Myocyte (in vitro differentiated cells): ENCODE data around the gene IGF2. TPM values are rescaled to one million over a fixed set of nuclear protein-coding genes. Genes with fewer than 3 reads are reported as not detected.
A peak's percentile ranks its signal among the peaks of the same experiment; 100 is the strongest.

Source experiments
- DNase-seq: peaks from one replicate; pipeline ENCODE4 v3.0.0-alpha.2; 2012; ENCODE audit warnings: low read depth
- total RNA-seq: library from RNA; depleted of rRNA; stranded (reverse); fragments of >200 nt; gene quantifications from 2 replicates; pipeline ENCODE4 v1.2.3, GENCODE V29; 2014

Gene IGF2
- total RNA-seq, 1 donor from 2014 or later: 330 TPM

GRCh38 chr11:2169626-2170570 is 30.7 kb upstream of the IGF2 start:
- DNase-seq: no peak

- DNase-seq: no peak
Measured at GRCh38 chr11:2169005-2169378, 29.8 kb upstream of the IGF2 start.

GRCh38 chr11:2168286-2169004 is 29.3 kb upstream of the IGF2 start:
- DNase-seq: no peak

- DNase-seq: no peak
Measured at GRCh38 chr11:2167141-2168045, 28.2 kb upstream of the IGF2 start.

GRCh38 chr11:2166091-2166851 is 27.1 kb upstream of the IGF2 start:
- no peak for DNase-seq

- DNase-seq: no peak
Measured at GRCh38 chr11:2165571-2165970, 26.4 kb upstream of the IGF2 start.

GRCh38 chr11:2164861-2165555 is 25.8 kb upstream of the IGF2 start:
- no peak for DNase-seq

GRCh38 chr11:2164081-2164480 is 24.9 kb upstream of the IGF2 start:
- no peak for DNase-seq

- DNase-seq: no peak
Measured at GRCh38 chr11:2163428-2163978, 24.3 kb upstream of the IGF2 start.

GRCh38 chr11:2160736-2161259 is 21.6 kb upstream of the IGF2 start, which contains the start of gene INS:
TSS of gene INS (minus strand) at chr11:2161209. CDS start at chr11:2160971, 238 bp downstream.
- DNase-seq: no peak

GRCh38 chr11:2159536-2160413 is 20.6 kb upstream of the IGF2 start:
- no peak for DNase-seq

GRCh38 chr11:2158966-2159365 is 19.8 kb upstream of the IGF2 start:
- no peak for DNase-seq

- no peak for DNase-seq
Measured at GRCh38 chr11:2158296-2158737, 19.1 kb upstream of the IGF2 start.

- no peak for DNase-seq
Measured at GRCh38 chr11:2157294-2158040, 18.3 kb upstream of the IGF2 start.

- peak; percentile 71 for DNase-seq
Measured at GRCh38 chr11:2156416-2157182, 17.4 kb upstream of the IGF2 start.

GRCh38 chr11:2155511-2155910 is 16.3 kb upstream of the IGF2 start:
- DNase-seq: no peak

- DNase-seq: no peak
Measured at GRCh38 chr11:2154889-2155288, 15.7 kb upstream of the IGF2 start.
